Stimulated activated CD8-positive, alpha-beta memory T cell treated with anti-CD3 and anti-CD28 coated beads, Interleukin-12 subunit alpha, Interleukin-12 subunit beta, amount 100 ng/mL, for 24 hours (primary cell): ENCODE measurements around the gene PDGFB.

Source experiments
- DNase-seq: peaks from one replicate; pipeline ENCODE4 v3.0.0-alpha.2; 2020; ENCODE audit errors: extremely low read depth

Gene PDGFB

DNA sequence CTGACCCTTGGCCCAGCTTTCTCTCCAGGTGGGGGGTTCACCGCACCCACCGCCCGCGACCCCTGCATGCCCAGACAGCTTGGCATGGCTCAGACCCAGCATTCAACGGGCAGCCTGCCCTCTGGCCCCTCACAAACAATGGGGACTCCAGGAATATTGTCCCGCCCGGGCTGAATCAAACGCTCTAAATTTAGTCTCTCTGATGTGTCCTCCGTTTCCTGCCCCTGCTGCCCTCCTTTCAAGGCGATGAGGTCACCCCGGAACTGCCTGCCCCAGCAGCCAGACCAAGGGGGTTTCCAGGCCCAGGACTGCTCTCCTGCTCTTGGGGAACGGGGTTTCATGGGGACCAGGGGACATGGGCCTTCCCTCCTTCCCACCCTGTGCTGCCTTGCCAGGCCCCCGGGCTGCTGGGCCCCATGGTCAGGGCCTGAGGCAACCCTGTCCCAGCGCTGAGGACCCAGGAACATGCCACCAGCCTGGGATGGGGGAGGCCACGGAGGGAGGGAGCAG lies 10.1 kb upstream of the PDGFB start:
- no peak for DNase-seq

DNA sequence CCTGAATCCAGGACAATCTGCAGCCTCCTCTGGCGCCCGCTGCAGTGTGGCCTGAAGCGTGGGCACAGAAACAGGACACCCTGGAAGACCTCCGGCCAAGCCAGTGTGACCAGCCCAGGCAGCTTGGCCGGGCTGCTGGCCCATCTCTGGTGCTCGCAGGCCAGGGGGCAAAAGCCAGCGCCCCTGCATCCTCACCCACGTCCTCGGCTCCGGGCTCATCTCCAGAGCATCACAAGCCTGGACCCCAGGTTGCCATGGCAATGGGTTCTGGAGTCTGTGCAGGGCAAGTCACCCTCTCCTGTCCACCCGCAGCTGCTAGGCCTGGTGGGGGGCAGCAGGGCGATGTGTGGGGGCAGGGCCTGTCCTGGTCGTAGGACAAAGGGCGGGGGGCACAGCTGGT lies 9.3 kb upstream of the PDGFB start:
- no peak for DNase-seq

DNA sequence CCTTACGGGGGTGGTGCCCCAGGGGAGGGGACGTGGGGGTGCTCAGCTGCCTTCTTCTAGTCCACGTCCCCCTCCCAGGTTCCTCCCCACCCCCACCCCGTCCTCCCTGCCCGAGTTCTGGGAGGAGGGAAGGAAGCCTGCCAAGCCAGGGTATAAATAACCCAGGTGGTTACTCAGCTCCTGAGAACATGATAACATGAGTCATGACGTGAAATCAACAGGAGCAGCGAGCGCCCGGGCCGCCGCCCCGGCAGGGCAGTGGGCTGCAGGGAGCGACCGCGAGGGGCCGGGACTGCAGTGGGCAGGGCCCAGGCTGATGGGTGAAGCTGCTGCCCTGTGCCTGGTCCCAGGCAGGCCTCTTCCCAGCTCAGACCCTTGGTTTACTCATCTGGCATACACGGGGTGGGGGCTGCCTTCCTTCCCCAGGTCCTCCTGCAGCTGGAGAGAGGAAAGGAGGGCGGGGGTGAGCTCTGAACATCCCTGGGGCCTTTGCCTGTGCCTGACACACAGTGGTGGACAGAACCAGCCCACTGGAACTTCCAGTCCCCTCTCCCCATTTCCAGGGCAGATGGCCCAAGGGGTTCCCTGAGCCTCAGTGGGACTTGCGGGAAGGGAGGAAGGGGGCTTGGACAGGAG lies 8.8 kb upstream of the PDGFB start:
- no peak for DNase-seq

DNA sequence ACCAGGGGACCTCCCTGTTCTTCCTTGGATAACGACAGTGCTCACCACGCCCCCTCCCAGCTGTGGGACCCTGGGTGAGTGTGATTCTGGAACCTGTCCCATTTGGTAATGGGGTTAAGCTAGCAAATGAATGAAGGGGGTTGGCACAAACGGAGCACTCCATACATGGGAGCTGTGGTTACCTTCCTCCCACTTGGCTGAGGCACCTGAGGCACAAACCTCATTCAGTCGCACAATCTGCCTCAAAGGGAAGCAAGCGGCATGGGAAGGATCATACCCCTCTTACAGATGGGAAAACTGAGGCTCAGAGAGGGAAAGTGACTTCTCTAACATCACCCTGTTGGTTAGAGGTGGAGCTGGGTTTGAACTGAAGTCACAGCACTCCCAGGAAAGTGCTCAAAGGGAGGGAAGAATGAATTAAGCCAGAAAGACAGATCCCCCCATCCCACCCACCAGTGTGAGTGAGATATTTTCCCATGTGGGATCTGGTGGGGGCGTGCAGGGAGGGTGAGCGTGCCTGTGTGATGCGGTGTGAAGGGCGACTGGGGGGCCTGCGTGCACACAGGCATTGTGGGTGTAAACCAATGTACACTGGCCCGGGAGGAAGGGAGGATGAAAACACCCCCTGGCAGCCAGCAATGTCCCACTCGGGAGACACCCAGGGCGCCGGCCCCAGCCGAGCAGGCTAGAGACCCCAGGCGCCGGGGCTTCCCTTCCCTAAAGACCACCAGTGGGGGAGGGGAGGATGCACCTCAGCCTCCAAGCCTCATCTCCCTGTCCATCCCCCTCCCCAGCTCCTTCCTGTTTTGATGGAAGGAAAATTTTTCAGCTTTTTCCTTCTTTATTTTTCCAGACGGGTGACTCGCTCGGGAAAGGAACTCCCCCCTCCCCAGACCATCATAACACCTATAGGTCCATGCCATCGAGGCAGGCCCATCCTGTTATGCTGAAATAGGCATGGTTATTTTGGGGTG lies 8.0 kb upstream of the PDGFB start:
- DNase-seq = no peak

DNA sequence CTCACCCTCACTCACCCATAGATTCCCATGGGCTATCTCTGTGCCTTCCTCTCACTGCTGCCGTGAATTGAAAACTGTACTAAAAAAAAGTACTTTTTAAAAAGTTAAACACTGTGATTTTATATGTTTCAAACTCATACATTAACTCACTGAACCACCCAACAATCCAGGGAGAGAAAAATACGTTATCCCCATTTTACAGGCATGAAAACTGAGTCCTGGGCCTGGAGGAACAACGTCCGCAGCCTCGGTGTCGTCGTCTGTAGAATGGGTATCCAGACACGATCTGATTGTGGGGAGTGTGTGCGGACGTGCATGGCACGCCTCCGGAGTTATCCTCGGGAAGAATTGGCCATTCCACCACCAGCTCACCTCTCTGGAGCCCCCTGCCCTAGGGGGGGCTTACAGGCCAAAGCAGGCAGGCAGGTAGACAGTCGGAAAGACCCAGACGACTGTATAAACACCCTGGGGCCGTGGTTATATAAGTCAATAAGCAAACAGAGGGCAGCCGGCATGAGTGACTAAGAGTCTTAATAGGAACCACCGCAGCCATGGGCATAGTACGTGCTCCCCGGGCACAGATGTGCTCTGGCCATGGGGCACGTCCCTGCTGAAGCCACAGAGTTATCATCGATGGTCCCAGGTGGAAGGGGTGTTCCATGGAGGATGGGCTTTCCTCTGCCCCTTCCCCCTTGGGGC lies 7.1 kb upstream of the PDGFB start:
- no peak for DNase-seq

DNA sequence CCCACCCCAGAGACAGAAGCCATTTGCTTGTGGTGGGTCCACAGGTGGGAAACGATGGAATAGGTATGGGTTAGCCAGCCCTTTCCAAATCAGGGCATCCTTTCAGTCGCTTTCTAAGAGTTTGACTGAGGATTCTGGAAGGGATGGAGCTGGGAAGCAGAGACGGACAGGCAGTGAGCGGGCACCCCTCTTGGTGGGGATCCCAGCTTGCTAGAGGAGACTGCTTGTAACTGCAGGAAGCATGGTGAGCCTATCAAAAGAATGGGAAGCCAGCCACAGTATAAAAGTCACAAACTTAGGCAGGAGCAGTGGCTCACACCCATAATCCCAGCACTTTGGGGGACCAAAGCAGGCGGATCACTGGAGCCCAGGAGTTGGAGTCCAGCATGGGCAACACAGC lies 6.1 kb upstream of the PDGFB start:
- DNase-seq = no peak

DNA sequence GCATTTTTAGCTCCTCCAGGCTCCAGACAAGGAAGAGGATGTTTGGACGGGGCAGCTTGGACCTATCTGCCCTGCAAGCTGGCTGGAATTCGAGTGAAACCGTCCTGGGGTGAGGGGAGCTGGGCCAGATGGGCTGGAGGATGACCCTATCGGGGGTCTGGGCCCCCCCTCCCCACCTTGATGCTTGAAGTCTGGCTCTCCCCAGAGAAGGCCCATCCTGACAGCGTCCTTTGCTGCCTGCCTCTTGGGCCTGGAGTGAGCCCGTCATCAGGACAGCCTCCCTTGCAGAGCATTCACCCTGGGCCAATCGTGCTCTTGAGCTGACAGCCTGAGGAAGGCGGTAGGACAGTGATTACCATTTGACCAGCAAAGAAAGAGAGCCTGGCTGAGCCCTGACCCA lies 5.3 kb upstream of the PDGFB start:
- no peak for DNase-seq

DNA sequence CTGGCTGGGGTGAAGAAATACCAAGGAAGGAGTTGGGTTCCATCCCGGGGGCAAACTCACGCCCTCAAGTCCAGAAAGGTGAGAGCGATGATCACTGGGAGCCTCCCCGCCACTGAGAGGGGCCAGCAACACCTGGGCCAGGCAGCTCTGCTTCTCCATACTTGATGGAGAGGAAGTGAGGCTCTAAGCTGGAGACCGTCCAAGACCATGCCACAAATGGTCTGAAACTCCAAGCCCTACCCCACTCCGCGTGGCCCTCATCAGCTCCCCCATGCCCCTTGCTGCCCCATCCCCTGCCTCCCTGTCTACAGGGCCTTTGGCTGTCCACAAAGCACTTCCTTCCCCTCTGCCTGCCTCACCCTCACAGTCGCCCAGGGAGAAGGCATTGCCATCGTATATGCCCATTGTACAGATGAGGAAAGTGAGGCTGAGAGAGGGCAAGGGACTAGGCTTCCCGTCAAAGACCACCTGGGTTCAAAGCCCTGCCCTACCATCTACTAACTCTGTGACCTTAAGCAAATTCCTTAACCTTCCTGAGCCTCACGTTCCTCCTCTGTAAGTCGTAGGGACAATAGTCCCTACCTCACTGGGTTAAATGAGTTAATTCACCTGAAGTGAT lies 4.4 kb upstream of the PDGFB start:
- DNase-seq = no peak

DNA sequence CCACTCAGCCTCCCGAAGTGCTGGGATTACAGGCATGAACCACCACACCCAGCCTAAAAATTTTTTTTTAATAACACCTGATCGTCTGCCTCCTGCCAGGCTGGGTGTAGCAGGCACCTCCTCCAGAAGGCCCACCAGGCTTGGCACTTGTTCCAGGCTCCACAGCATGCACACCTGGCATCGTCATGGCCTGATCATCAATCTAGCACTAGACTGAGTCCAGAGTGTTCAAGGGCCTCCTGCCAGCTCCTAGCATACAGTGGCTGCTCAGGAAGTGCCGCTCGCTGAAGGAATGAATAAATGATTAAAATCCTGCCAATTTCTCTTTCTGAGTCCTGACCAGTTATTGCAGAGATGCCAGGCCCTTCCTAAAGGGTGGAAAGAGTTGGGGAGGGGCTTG lies 3.5 kb upstream of the PDGFB start:
- no peak for DNase-seq

DNA sequence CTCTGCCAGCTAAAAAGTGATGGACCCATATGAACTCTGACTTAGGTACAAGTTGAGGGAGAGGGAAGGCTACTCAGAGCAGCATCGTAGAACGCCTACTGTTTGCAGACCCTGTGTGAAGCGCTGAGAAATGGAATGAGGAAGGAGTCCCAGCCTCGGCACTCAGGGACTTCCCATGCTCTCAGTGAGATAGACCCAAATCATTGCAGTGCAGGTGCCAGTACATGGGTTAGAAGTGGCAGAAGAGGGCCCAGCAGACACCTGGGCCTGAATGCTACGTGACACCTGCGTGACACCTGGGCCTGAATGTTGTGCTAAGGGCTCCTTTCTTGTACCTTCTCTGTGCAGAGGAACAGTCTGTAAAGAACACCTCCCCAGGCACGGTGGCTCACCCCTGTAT lies 2.6 kb upstream of the PDGFB start:
- DNase-seq = no peak

DNA sequence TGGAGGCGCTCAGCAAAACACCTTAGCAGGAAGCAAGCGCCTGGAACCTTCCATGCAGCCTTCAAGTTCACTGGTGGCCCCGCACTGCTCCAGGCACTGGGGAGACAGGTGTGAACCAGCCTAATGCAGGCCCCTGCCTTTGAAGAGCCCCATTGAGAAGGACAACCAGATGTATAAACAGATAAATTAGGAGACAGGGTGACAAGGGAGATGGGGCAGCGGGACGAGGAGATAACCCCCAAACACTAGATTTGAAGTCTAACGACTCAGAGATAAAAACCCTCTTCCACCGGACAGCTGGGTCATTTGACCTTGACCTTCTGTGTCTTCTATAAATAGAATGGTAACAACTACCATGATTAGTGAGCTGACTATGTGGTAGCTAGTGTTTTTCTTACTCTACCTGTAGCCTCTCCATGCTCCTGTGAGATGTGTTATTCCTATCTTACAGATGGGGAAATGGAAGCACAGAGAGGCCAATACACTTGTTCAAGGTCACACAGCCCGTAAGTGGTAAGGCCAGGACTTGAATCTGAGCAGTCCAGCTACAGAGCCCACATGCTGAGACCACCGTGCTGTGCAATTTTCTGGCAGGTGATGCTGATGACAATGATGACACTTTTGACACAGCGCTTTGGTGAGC lies 2.0 kb upstream of the PDGFB start:
- DNase-seq = no peak

DNA sequence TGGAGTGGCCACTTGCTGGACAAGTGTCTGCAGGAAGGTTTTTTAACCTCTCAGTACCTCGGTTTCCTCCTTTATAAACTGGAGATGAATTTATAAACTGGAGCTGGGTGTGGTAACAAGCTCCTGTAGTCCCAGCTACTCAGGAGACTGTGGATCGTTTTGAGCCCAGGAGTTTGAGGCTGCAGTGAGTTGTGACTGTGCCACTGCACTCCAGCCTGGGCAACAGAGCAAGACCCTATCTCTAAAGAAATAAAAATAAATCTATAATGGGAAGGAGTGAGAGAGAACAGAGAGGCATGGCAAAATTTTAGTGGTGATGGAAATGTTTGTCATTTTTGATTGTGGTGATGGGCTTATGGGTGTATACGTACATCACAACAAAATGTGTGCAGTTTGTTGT lies 1.4 kb upstream of the PDGFB start:
- no peak for DNase-seq

DNA sequence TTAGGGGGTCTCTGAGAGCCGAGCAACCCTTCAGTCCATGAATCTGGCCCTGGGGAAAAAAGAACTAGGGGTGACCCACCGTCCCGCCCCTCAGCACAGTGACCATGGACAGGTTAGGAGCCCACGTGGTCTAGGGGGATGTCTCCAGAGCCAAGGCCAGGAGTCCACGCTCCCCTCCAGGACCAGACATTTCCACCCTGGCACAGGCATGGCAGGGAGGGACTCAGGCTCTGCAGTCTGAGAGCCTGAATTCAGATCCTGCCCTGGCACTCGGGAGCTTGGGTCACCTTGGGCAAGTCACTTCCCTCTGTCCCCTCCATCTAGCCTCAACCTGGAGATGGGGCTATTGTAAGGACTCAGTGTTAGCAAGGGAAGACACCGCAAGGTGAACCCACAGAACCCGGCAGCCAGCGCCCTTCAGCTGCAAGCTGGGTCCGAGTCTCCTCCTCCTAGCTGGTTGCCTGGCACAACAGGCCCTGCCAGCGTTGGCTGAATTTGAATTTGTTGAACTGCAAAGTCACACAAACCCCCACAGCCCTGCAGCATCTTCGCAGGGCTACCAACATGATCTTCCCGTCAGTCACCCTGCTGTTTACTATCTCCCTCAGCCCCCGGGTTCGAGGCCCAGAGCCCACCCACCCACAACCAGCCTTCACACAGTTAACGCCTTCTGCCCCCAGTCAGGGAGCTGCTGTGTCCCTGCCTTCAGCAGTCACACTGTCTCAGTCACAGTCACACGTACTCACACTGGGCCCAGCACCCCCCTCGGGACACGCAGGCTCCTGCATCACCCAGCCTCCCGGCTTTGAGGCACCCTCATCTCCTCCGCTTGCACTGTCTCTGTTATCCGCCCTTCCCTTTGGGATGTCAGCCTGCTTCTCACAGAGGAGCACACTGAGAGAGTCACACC lies 603 bp upstream of the PDGFB start:
- no peak for DNase-seq

DNA sequence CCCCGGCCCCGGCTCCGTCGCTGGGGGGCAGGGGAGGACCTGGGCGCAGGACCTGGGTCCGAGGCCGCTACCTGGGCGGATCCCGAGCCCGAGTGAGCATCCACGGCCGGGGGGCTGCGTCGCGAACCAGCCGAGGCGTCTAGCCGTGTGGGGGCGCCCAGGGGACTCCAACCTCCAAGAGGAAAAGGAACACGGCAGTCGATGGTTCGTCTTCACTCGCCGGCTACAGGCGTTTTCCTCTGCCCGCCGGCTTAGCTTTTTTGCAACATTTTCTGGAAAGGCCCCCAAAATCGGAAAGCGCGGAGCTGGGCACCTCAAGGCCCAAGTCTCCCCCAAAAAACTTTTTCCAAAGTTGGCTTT lies 666 bp downstream of the PDGFB start:
- DNase-seq = no peak

DNA sequence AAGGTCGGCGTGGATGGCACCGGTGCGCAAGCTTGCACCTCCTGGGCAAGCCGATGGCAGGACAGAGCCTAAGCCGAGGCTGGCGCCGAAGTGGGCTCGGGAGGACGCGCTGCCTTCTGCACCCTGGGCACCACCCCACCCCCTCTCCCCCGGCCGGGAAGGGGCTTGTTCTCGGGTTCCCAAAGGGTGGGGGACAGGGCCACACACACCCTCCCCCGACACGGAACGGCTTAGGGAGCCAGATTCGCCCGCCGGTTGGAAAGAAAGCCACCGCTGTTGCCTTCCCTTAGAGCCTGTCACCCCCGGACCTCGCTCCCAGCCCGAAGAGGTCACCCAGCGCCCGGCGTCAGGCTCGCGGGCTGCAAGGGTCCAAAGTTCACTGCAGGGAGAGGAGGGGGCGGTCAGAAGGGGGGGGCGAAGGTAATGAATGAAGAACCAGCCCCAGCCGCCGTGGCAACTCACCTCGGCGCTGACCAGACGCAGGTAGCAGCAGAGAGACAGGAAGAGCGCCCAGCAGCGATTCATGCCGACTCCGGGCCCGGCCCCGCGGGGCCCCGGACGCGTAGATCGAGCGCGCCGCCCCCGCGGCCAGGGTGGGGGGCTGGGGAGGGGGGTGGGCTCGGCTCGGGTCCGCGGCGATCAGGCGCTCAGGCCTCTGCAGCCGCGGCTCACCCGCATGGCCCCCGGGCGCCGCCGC lies 1.2 kb downstream of the PDGFB start:
- no peak for DNase-seq

DNA sequence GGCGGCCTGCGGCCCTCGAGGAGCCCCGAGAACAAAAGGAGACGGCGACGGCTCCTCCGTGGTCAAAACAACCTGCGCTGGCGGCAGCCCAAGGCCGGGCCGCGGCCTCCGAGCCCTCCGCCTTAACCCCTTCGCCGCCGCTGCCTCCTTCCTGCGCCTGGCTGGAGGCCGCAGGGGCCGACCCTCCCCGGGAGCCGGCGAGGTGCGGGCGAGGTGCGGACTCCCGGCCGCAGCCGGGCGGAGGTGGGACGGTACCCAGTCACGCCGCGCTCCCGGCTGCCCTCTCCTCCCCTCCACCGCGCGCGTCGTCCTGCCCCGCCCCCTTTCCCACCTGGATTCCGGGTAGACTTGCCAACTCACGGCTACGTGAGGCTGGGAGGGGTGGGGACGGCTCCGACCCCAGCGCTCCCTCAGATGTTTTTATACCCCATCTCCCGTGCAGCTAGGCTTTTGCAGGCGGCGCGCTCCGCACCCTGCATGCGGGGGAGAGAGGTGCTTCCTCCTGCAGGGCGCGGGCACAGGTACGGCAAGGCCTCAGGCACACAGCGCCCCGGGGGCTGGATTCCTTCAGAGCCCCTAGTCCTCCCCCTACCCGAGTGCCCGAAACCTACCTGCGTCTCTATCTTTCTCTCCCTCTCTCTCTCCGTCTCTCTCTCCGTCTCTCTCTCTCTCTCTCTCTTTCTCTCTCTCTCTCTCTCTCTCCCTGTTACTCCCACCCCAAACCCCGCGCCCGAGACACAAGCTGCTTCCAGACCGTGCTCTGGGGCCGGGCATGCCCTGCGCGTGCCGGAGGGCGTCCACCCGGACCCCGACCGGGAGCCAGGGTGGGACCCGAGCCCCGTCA lies 2.0 kb downstream of the PDGFB start:
- DNase-seq = no peak

DNA sequence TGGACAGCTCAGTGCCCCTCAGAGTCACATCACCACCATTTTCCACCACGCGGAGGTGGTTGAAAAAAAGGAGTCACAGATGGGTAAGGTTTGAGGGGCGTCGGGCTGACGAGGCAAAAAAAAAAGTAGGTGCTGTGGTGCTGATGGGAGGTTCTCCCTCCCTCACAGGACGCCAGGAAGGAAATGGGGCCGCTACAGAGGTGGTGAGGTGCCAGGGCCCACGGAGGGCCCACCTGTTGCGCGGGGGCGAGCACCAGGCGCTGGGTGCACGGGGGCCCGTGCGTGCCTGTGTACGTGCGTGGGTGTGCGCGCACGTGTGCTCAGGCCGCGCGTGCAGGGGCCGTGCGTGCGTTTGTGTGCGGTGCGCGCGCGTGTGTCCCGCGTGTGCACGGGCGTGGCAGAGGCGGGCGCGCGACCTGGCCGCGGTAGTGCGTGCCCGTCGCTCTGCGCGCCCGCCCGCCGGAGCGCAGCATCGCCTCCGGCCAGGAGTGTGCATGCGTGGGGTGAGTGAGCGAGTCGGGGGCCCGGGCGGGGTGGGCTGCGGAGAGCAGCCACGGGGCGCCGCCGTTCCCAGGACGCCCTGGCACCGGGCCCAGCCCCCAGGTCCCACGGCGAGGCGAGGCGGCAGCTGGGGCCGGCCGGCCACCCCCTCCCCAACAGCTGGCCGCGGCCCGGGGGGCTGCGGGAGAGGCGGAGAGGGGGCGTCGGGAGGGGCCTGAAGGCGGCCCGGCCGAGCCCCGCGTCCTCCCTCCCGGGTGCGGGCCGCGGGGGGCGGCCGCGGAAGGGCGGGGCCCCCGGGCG lies 2.8 kb downstream of the PDGFB start:
- DNase-seq = no peak
